Activated CD4-positive, alpha-beta T cell treated with anti-CD3 and anti-CD28 coated beads, Interleukin-2, Interleukin-6, amounts not matched to agents 100 ng/mL and 50 ng/mL, durations not matched to agents 16 hours and 8 hours (primary cell): ENCODE data around the gene PAPSS2.
"Not testable (repeated sequence)": the region's sequence is repeated elsewhere in the genome, so short reads cannot be mapped to it uniquely, and the experiment has no call there.

Source experiments
- DNase-seq: peaks from one replicate; pipeline ENCODE4 v3.0.0-alpha.2; 2020

Gene PAPSS2

GRCh38 chr10:87643920-87644319 is 15.8 kb upstream of the PAPSS2 start:
- no peak for DNase-seq

GRCh38 chr10:87644500-87644899 is 15.2 kb upstream of the PAPSS2 start:
- DNase-seq: not testable (repeated sequence)

GRCh38 chr10:87646192-87646909 is 13.3 kb upstream of the PAPSS2 start:
- no peak for DNase-seq

- DNase-seq: no peak
Observed at GRCh38 chr10:87646935-87647334, 12.7 kb upstream of the PAPSS2 start.

GRCh38 chr10:87650838-87651589 is 8.7 kb upstream of the PAPSS2 start:
- no peak for DNase-seq

- no peak for DNase-seq
Observed at GRCh38 chr10:87651801-87652200, 7.9 kb upstream of the PAPSS2 start.

GRCh38 chr10:87652261-87652660 is 7.4 kb upstream of the PAPSS2 start:
- DNase-seq: no peak

- DNase-seq: no peak
Observed at GRCh38 chr10:87654212-87654611, 5.5 kb upstream of the PAPSS2 start.

GRCh38 chr10:87656431-87657072 is 3.1 kb upstream of the PAPSS2 start:
- peak; percentile 56 for DNase-seq

- no peak for DNase-seq
Observed at GRCh38 chr10:87657371-87657770, 2.3 kb upstream of the PAPSS2 start.

GRCh38 chr10:87658321-87658795 is 1.3 kb upstream of the PAPSS2 start:
- DNase-seq: no peak

GRCh38 chr10:87658858-87659555 is 671 bp upstream of the PAPSS2 start:
- DNase-seq: no peak

- no peak for DNase-seq
Observed at GRCh38 chr10:87660484-87661133, 931 bp downstream of the PAPSS2 start.

- no peak for DNase-seq
Observed at GRCh38 chr10:87661861-87662785, 2.4 kb downstream of the PAPSS2 start.

GRCh38 chr10:87664276-87664701 is 4.6 kb downstream of the PAPSS2 start:
- DNase-seq: no peak

- DNase-seq: no peak
Observed at GRCh38 chr10:87667493-87667892, 7.8 kb downstream of the PAPSS2 start.

GRCh38 chr10:87668324-87669074 is 8.8 kb downstream of the PAPSS2 start:
- DNase-seq: no peak

- no peak for DNase-seq
Observed at GRCh38 chr10:87669752-87670151, 10.1 kb downstream of the PAPSS2 start.

GRCh38 chr10:87670586-87670985 is 10.9 kb downstream of the PAPSS2 start:
- DNase-seq: no peak

GRCh38 chr10:87671139-87671815 is 11.6 kb downstream of the PAPSS2 start:
- DNase-seq: no peak
